ENCODE measurements around the gene ALKBH6. TPM values are rescaled to one million over a fixed set of nuclear protein-coding genes. Genes with fewer than 3 reads are reported as not detected.

The ALKBH6 gene
- total and polyA plus RNA-seq, 2 of the 13 experiments (the other 11 are each of a cell fraction or from before 2014, with no cell fraction given) = 13.7 to 18.1 TPM

GRCh38 chr19:35993923-35994598, 20.0 kb downstream of the ALKBH6 start:
- intact Hi-C loops (cut with micrococcal nuclease; ENCODE audit: unreplicated experiment) = no loop called here
- WGBS (ENCODE audit: low lambda C conversion rate) = 91% methylated on average over 24 of the region's 49 CpGs
- TF ChIP-seq ZNF530 (CRISPR knock-in tag; IDR thresholded peaks at IDR 0.05; ENCODE audit: low read depth) (no peak), TSC22D2 (CRISPR knock-in tag; IDR thresholded peaks at IDR 0.05; ENCODE audit: borderline replicate concordance) (no peak), ZNF724P (CRISPR knock-in tag; IDR thresholded peaks at IDR 0.05; ENCODE audit: borderline replicate concordance) (no peak), ZNF75D (CRISPR knock-in tag; IDR thresholded peaks at IDR 0.05; ENCODE audit: borderline replicate concordance) (no peak), ARNTL (CRISPR knock-in tag; IDR thresholded peaks at IDR 0.05) (no peak), CBX1 (IDR thresholded peaks at IDR 0.05; ENCODE audit: low read depth) (no peak), ZUFSP (CRISPR knock-in tag; IDR thresholded peaks at IDR 0.05; ENCODE audit: borderline replicate concordance) (no peak), ADNP (CRISPR knock-in tag; IDR thresholded peaks at IDR 0.05) (no peak), MED13 (CRISPR knock-in tag; IDR thresholded peaks at IDR 0.05) (0 out of 2 replicates have a peak, but pooled peaks have one; percentile 13), MEF2D (CRISPR knock-in tag; IDR thresholded peaks at IDR 0.05) (no peak), ZBTB38 (CRISPR knock-in tag; IDR thresholded peaks at IDR 0.05) (peak; percentile 78), ZNF563 (CRISPR knock-in tag; IDR thresholded peaks at IDR 0.05) (no peak), MBD4 (IDR thresholded peaks at IDR 0.05; ENCODE audit: borderline replicate concordance, low read length) (no peak), BRF2 (CRISPR knock-in tag; IDR thresholded peaks at IDR 0.05) (no peak), ZBTB33 (CRISPR knock-in tag; IDR thresholded peaks at IDR 0.05) (peak; percentile 84), SOX13 (IDR thresholded peaks at IDR 0.05) (no peak), SOX13 (CRISPR knock-in tag; conservative IDR thresholded peaks at IDR 0.05 in 1 of 2, IDR thresholded peaks at IDR 0.05 in 1 of 2) (no peak), ZNF547 (CRISPR knock-in tag; IDR thresholded peaks at IDR 0.05) (no peak), CTCF (CRISPR knock-in tag; IDR thresholded peaks at IDR 0.05) (peak; percentile 41; the same call in 1 of the 2 replicates)

More at GRCh38 chr19:35993923-35994598, 20.0 kb downstream of the ALKBH6 start:
- POLR2A ChIA-PET = interaction anchor here (4.2 kb wide), 1 partner anchor 60 kb away, joined by 14 read pairs; the partner anchor contains the start of genes THAP8 and WDR62
- no TSS peak for BruUV-seq (replicated peaks)
- ATAC-seq (no peak), DNase-seq (ENCODE audit: low spot score) (no peak), FAIRE-seq (no peak)
- Histone ChIP-seq H4K20me1 (ENCODE audit: insufficient read depth, low read length) (peaks cover 6% of the 10 kb centered on the region), H2AFZ (ENCODE audit: low read length) (no peak overlapping the region), H3K36me3 (replicated peaks in 1 of 2; ENCODE audit: control insufficient read depth in 1 of 2, insufficient read depth in 2 of 2, low read length in 2 of 2) (peaks cover 4 to 6% of the 10 kb centered on the region in 2 experiments; a peak in 2 of 5 replicates), H3K27ac (ENCODE audit: extremely low read length, insufficient read depth, low read length) (no peak overlapping the region), H3K79me2 (ENCODE audit: insufficient read depth, low read length) (peaks cover 24% of the 10 kb centered on the region), H3K4me2 (ENCODE audit: low read depth, low read length) (no peak overlapping the region; the same call in 1 of the 2 replicates), H3K9ac (ENCODE audit: insufficient read depth, low read depth, low read length) (no peak overlapping the region; the same call in 1 of the 2 replicates), H3K4me1 (ENCODE audit: insufficient read depth, low read length) (peaks cover 48% of the 10 kb centered on the region), H3K9me3 (ENCODE audit: low read length) (no peaks in the 10 kb centered on the region), H3K27me3 (ENCODE audit: control insufficient read depth in 1 of 2, insufficient read depth in 2 of 2, low read length in 2 of 2) (no peaks in the 10 kb centered on the region), H3K4me3 (replicated peaks in 1 of 3; ENCODE audit: insufficient read depth in 1 of 3, low read depth in 2 of 3, low read length in 3 of 3) (no peak overlapping the region)
- in situ Hi-C loops (cut with HindIII; ENCODE audit: extremely low pct_ligation_motif_present, low pct_unique_long_range_greater_than_20kb) = no loop called here
- CTCF ChIA-PET (ENCODE audit: low intra/inter-chr PET ratio, low total read pairs) = no interaction called here

Data from HepG2 (cell line).